HG03575 (cell line): ENCODE results near the gene FCAR.
"Not testable (repeated sequence)": the region's sequence is repeated elsewhere in the genome, so short reads cannot be mapped to it uniquely, and the experiment has no call there.

Experiments used
- ATAC-seq: cut with Tn5 transposase; IDR thresholded peaks from one replicate; pipeline ENCODE4 v1.9.1; 2021; ENCODE audit not compliant: unreplicated experiment, insufficient number of reproducible peaks, low FRiP score; ENCODE audit errors: extremely low read depth

FCAR gene

GRCh38 chr19:54873990-54874389, at the start of gene FCAR:
FCAR (plus strand) TSS chr19:54874235; CDS start chr19:54874290, 55 bp downstream.
- ATAC-seq, result no peak

GRCh38 chr19:54824416-54824815, 49.6 kb upstream of the FCAR start:
- ATAC-seq, result not testable (repeated sequence)

GRCh38 chr19:54825326-54825725, 48.7 kb upstream of the FCAR start:
- not testable (repeated sequence) for ATAC-seq

- ATAC-seq, result not testable (repeated sequence)
Observed at GRCh38 chr19:54828064-54828463, 46.0 kb upstream of the FCAR start.

GRCh38 chr19:54832496-54832895, 41.5 kb upstream of the FCAR start, which contains the start of gene KIR2DS4:
KIR2DS4 (plus strand) TSS chr19:54832676.
- not testable (repeated sequence) for ATAC-seq

- not testable (repeated sequence) for ATAC-seq
Observed at GRCh38 chr19:54835126-54835525, 38.9 kb upstream of the FCAR start.

- ATAC-seq, result not testable (repeated sequence)
Observed at GRCh38 chr19:54837522-54837921, 36.5 kb upstream of the FCAR start.

- ATAC-seq, result not testable (repeated sequence)
Observed at GRCh38 chr19:54843171-54843570, 30.9 kb upstream of the FCAR start.

GRCh38 chr19:54850061-54850640, 23.9 kb upstream of the FCAR start, which contains the start of gene KIR3DL2:
KIR3DL2 (plus strand) TSS chr19:54850443; CDS start chr19:54850476, 33 bp downstream.
- ATAC-seq, result not testable (repeated sequence)

- no peak for ATAC-seq
Observed at GRCh38 chr19:54850930-54851329, 23.1 kb upstream of the FCAR start.

- ATAC-seq, result no peak
Observed at GRCh38 chr19:54851353-54851752, 22.7 kb upstream of the FCAR start.

GRCh38 chr19:54855241-54855640, 18.8 kb upstream of the FCAR start:
- not testable (repeated sequence) for ATAC-seq

- not testable (repeated sequence) for ATAC-seq
Observed at GRCh38 chr19:54858476-54858875, 15.6 kb upstream of the FCAR start.

- not testable (repeated sequence) for ATAC-seq
Observed at GRCh38 chr19:54859421-54859820, 14.6 kb upstream of the FCAR start.

GRCh38 chr19:54863459-54863858, 10.6 kb upstream of the FCAR start:
- not testable (repeated sequence) for ATAC-seq

GRCh38 chr19:54871696-54872095, 2.3 kb upstream of the FCAR start:
- ATAC-seq, result no peak

- no peak for ATAC-seq
Observed at GRCh38 chr19:54875506-54875905, 1.5 kb downstream of the FCAR start.

- no peak for ATAC-seq
Observed at GRCh38 chr19:54877471-54877870, 3.4 kb downstream of the FCAR start.

GRCh38 chr19:54881884-54882283, 7.8 kb downstream of the FCAR start:
- ATAC-seq, result no peak

GRCh38 chr19:54882758-54883157, 8.7 kb downstream of the FCAR start:
- no peak for ATAC-seq

GRCh38 chr19:54883228-54883627, 9.2 kb downstream of the FCAR start:
- no peak for ATAC-seq
